ENCODE results near the gene CHD1L.

DNA sequence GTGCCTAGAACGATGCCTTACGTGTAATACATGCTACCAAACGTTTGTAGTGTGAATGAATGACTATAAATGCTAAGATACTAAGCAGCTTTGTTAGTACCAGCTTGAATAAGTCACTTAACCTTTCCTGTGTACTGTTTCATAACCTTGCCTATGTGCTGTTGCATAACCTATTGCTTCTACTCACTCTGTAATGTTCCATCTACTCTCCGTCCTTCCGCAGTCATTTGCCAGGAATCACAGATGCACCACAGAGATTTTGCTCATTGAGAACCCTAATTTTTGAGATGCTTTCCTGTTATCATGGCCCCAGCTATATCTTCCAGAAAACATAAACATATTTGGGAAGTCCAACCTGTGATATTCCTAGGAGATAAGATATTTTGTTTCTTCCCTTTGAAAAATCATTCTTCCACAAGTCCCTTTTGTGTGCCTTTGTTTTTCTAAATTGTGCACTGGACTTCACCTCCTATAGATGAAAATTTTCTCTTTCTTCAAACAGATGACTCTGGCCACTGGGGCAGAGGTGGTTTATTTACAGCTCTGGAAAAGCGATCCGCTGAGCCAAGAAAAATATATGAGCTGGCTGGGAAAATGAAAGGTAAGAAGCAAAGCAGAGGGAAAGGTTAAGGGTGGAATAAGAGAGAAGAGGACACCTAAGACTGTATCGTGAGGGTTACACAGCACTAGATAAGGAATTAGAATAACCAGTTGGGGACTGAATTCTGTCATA is 44.8 kb downstream of the CHD1L start:
- TF ChIP-seq, protein P1, sequence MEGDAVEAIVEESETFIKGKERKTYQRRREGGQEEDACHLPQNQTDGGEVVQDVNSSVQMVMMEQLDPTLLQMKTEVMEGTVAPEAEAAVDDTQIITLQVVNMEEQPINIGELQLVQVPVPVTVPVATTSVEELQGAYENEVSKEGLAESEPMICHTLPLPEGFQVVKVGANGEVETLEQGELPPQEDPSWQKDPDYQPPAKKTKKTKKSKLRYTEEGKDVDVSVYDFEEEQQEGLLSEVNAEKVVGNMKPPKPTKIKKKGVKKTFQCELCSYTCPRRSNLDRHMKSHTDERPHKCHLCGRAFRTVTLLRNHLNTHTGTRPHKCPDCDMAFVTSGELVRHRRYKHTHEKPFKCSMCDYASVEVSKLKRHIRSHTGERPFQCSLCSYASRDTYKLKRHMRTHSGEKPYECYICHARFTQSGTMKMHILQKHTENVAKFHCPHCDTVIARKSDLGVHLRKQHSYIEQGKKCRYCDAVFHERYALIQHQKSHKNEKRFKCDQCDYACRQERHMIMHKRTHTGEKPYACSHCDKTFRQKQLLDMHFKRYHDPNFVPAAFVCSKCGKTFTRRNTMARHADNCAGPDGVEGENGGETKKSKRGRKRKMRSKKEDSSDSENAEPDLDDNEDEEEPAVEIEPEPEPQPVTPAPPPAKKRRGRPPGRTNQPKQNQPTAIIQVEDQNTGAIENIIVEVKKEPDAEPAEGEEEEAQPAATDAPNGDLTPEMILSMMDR (IDR thresholded peaks at IDR 0.05), result no peak
- no peak for TF ChIP-seq POLR2A (IDR thresholded peaks at IDR 0.05)
- no peak for TF ChIP-seq EP300 (IDR thresholded peaks at IDR 0.05)
- TF ChIP-seq POLR2AphosphoS5 (IDR thresholded peaks at IDR 0.05), result no peak

All from gastroesophageal sphincter (tissue), 3 donors.